Natural killer cell treated with Interleukin-12 subunit alpha and Interleukin-12 subunit beta and Interleukin-15 and Interleukin-18, amount 100 ng/mL, for 72 hours (primary cell): ENCODE measurements around the gene GRB2. TPM values are rescaled to one million over a fixed set of nuclear protein-coding genes. Genes with fewer than 3 reads are reported as not detected.

ENCODE experiments used
- ATAC-seq, 2 donors: fragments of 150-1000 bp; cut with Tn5 transposase in 1 of 2; sonication (Bioruptor Pico), chemical (Tn5 transposase) in 1 of 2; 2 replicates each; pipeline ENCODE4 v1.10.0; 2021
- DNase-seq: peaks from one replicate; pipeline ENCODE4 v3.0.0; 2022; ENCODE audit warnings: low spot score
- H3K27ac Mint-ChIP-seq, 2 donors: 1 replicate in 1 of 2; 2 replicates in 1 of 2; pipeline ENCODE4 v1.8.0; 2022; ENCODE audit warnings: mixed read lengths in 2 of 2, mild to moderate bottlenecking in 1 of 2, moderate library complexity in 1 of 2
- H3K27me3 Mint-ChIP-seq, 2 donors: 1 replicate in 1 of 2; 2 replicates in 1 of 2; pipeline ENCODE4 v1.8.0; 2022; ENCODE audit warnings: mixed read lengths in 2 of 2
- H3K36me3 Mint-ChIP-seq: one replicate; pipeline ENCODE4 v1.8.0; 2022; ENCODE audit warnings: mixed read lengths
- H3K4me1 Mint-ChIP-seq, 2 donors: 1 replicate in 1 of 2; 2 replicates in 1 of 2; pipeline ENCODE4 v1.8.0; 2022; ENCODE audit warnings: low read depth in 2 of 2, mixed read lengths in 2 of 2, mild to moderate bottlenecking in 1 of 2
- H3K4me3 Mint-ChIP-seq: one replicate; pipeline ENCODE4 v1.8.0; 2022; ENCODE audit warnings: mixed read lengths
- H3K9me3 Mint-ChIP-seq: 2 replicates; pipeline ENCODE4 v1.8.0; 2022; ENCODE audit warnings: mixed read lengths
- total RNA-seq, 2 donors: library from RNA; stranded (reverse); gene quantifications; one replicate each; pipeline ENCODE4 v1.2.3, GENCODE V29; 2022

Gene GRB2
- total RNA-seq, 2 donors from 2014 or later: 198 to 235 TPM

GRCh38 chr17:75273977-75274708 lies 131.3 kb downstream of the GRB2 start:
- no peak for DNase-seq
- peaks cover 18 to 20% of the 10 kb centered on the region in 2 donors for H3K4me1 Mint-ChIP-seq
- no peaks in the 10 kb centered on the region for H3K27me3 Mint-ChIP-seq
- peak overlapping the region; percentile 25 for H3K4me3 Mint-ChIP-seq
- peaks cover 4% of the 10 kb centered on the region for H3K36me3 Mint-ChIP-seq
- no peaks in the 10 kb centered on the region for H3K9me3 Mint-ChIP-seq
- ATAC-seq: no peak
- H3K27ac Mint-ChIP-seq: peak overlapping the region in 1 of 2 donors; percentile 25

GRCh38 chr17:75272848-75273184 lies 132.7 kb downstream of the GRB2 start:
- Mint-ChIP-seq H3K36me3 (peaks cover 4% of the 10 kb centered on the region), H3K27ac (peak overlapping the region; percentile 56 to 74), H3K9me3 (no peaks in the 10 kb centered on the region), H3K4me3 (peak overlapping the region; percentile 91), H3K27me3 (no peaks in the 10 kb centered on the region), H3K4me1 (peaks cover 23 to 26% of the 10 kb centered on the region in 2 donors)
- DNase-seq (no peak), ATAC-seq (no peak)

- H3K27ac Mint-ChIP-seq: peak overlapping the region; percentile 74 to 81
- peaks cover 23 to 27% of the 10 kb centered on the region in 2 donors for H3K4me1 Mint-ChIP-seq
- H3K9me3 Mint-ChIP-seq: no peaks in the 10 kb centered on the region
- ATAC-seq: no peak
- peaks cover 4% of the 10 kb centered on the region for H3K36me3 Mint-ChIP-seq
- H3K27me3 Mint-ChIP-seq: no peaks in the 10 kb centered on the region
- no peak for DNase-seq
- peak overlapping the region; percentile 91 for H3K4me3 Mint-ChIP-seq
Observed at GRCh38 chr17:75271955-75272847, 133.3 kb downstream of the GRB2 start.

- Mint-ChIP-seq H3K27me3 (no peaks in the 10 kb centered on the region), H3K36me3 (peaks cover 4% of the 10 kb centered on the region), H3K4me3 (peak overlapping the region; percentile 91), H3K27ac (peak overlapping the region; percentile 74 to 81), H3K4me1 (peaks cover 23 to 30% of the 10 kb centered on the region in 2 donors), H3K9me3 (no peaks in the 10 kb centered on the region)
- ATAC-seq (peak; percentile 92 to 93), DNase-seq (peak; percentile 93)
Observed at GRCh38 chr17:75271233-75271954, 134.1 kb downstream of the GRB2 start.

GRCh38 chr17:75270966-75271232 lies 134.6 kb downstream of the GRB2 start, which contains the start of gene MIF4GD:
TSS of gene MIF4GD (minus strand) at chr17:75271231. CDS start at chr17:75270195, 1,036 bp downstream.
- H3K4me3 Mint-ChIP-seq: peak within 1 kb of the TSS; percentile 91
- H3K36me3 Mint-ChIP-seq: peaks cover 4% of the 10 kb centered on the region
- H3K9me3 Mint-ChIP-seq: no peaks in the 10 kb centered on the region
- no peak for DNase-seq
- ATAC-seq: peak in 1 of 2 donors; percentile 25
- peaks cover 23 to 30% of the 10 kb centered on the region in 2 donors for H3K4me1 Mint-ChIP-seq
- peak within 1 kb of the TSS; percentile 77 to 81 for H3K27ac Mint-ChIP-seq
- H3K27me3 Mint-ChIP-seq: no peaks in the 10 kb centered on the region

GRCh38 chr17:75270218-75270965 lies 135.1 kb downstream of the GRB2 start:
- DNase-seq: peak; percentile 87
- Mint-ChIP-seq H3K4me1 (peaks cover 23 to 29% of the 10 kb centered on the region in 2 donors), H3K36me3 (peaks cover 3% of the 10 kb centered on the region)

GRCh38 chr17:75269844-75270217 lies 135.6 kb downstream of the GRB2 start:
- Mint-ChIP-seq H3K4me3 (peak overlapping the region; percentile 85), H3K36me3 (no peaks in the 10 kb centered on the region)

More at GRCh38 chr17:75270218-75270965, 135.1 kb downstream of the GRB2 start:
- Mint-ChIP-seq H3K4me3 (peak overlapping the region; percentile 85), H3K27ac (peak overlapping the region; percentile 77 to 78), H3K27me3 (no peaks in the 10 kb centered on the region), H3K9me3 (no peaks in the 10 kb centered on the region)
- peak; percentile 71 to 82 for ATAC-seq

More at GRCh38 chr17:75269844-75270217, 135.6 kb downstream of the GRB2 start:
- H3K27ac Mint-ChIP-seq: peak overlapping the region; percentile 77 to 78
- ATAC-seq (no peak), DNase-seq (no peak)
- peaks cover 23 to 27% of the 10 kb centered on the region in 2 donors for H3K4me1 Mint-ChIP-seq
- H3K9me3 Mint-ChIP-seq: no peaks in the 10 kb centered on the region
- no peaks in the 10 kb centered on the region for H3K27me3 Mint-ChIP-seq

Other genes with a start within 250 kb of the GRB2 start
- gene SUMO2, start 222.7 kb downstream of the GRB2 start, total RNA-seq: 100 to 1,000 TPM; 332 to 497 TPM
- gene NUP85, start 200.0 kb downstream of the GRB2 start, total RNA-seq: 100 to 1,000 TPM in 1 of 2 donors, 10 to 100 TPM in 1; 94.1 to 202 TPM
- 100 to 1,000 TPM in 1 of 2 donors, 10 to 100 TPM in 1; 77.3 to 111 TPM for gene GGA3, start 144.1 kb downstream of the GRB2 start, total RNA-seq
- gene MRPS7, start 143.8 kb downstream of the GRB2 start, total RNA-seq: 10 to 100 TPM; 76.4 to 82.8 TPM
- gene MIF4GD, start 134.4 kb downstream of the GRB2 start, total RNA-seq: 10 to 100 TPM; 32.3 to 35.2 TPM
- gene SLC25A19, start 116.2 kb downstream of the GRB2 start, total RNA-seq: 100 to 1,000 TPM in 1 of 2 donors, 10 to 100 TPM in 1; 53.0 to 140 TPM
- 100 to 1,000 TPM in 1 of 2 donors, 10 to 100 TPM in 1; 69.9 to 106 TPM for gene TMEM94, start 51.0 kb upstream of the GRB2 start, total RNA-seq
- under 1 TPM; 0.33 to 0.98 TPM for gene CASKIN2, start 109.9 kb upstream of the GRB2 start, total RNA-seq
- 100 to 1,000 TPM in 1 of 2 donors, 10 to 100 TPM in 1; 37.5 to 106 TPM for gene TSEN54, start 110.8 kb upstream of the GRB2 start, total RNA-seq
- gene LLGL2, start 120.0 kb upstream of the GRB2 start, total RNA-seq: 10 to 100 TPM; 21.4 to 34.1 TPM
- 10 to 100 TPM; 49.0 to 66.7 TPM for gene MYO15B, start 182.1 kb upstream of the GRB2 start, total RNA-seq
- under 1 TPM; 0.29 to 0.36 TPM for gene SMIM5, start 227.8 kb upstream of the GRB2 start, total RNA-seq